ENCODE results near the gene HSD11B1. TPM values are rescaled to one million over a fixed set of nuclear protein-coding genes. Genes with fewer than 3 reads are reported as not detected.

HSD11B1 gene
- not detected for total RNA-seq

DNA sequence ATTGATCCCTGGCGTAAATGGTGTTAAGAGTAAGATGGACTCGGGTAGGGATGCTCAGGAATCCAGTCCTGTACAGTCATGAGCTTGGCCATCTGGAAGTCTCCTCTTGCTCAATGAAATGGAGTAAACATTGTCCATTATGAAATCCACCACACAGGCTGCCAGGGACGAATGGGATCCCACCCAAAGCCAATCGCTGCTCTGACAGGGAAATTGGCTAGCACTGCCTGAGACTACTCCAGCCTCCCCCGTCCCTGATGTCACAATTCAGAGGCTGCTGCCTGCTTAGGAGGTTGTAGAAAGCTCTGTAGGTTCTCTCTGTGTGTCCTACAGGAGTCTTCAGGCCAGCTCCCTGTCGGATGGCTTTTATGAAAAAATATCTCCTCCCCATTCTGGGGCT lies at the start of gene HSD11B1:
Gene HSD11B1, plus strand, starts transcription at position 263 of the 400 bp plus-strand sequence. Its CDS starts 97 bp downstream, at position 360.
- no peak within 1 kb of the TSS for H3K4me3 ChIP-seq (ENCODE audit: low read length in 3 of 3)
- peak within 1 kb of the TSS; percentile 11 for H3K27ac ChIP-seq (ENCODE audit: low read depth, low read length)
- H3K4me1 ChIP-seq (ENCODE audit: control insufficient read depth in 3 of 3, insufficient read depth in 3 of 3, low read length in 3 of 3) = no peaks in the 10 kb centered on the region
- no peaks in the 10 kb centered on the region for H3K27me3 ChIP-seq (ENCODE audit: control insufficient read depth in 3 of 3, insufficient read depth in 3 of 3, low read length in 3 of 3)
- no peaks in the 10 kb centered on the region for H3K36me3 ChIP-seq (ENCODE audit: control insufficient read depth in 3 of 3, insufficient read depth in 3 of 3, low read length in 3 of 3)
- H3K9ac ChIP-seq (ENCODE audit: low read depth in 1 of 3, low read length in 3 of 3) = no peak within 1 kb of the TSS
- H3K9me3 ChIP-seq (ENCODE audit: control insufficient read depth in 3 of 3, low read length in 3 of 3) = no peaks in the 10 kb centered on the region

DNA sequence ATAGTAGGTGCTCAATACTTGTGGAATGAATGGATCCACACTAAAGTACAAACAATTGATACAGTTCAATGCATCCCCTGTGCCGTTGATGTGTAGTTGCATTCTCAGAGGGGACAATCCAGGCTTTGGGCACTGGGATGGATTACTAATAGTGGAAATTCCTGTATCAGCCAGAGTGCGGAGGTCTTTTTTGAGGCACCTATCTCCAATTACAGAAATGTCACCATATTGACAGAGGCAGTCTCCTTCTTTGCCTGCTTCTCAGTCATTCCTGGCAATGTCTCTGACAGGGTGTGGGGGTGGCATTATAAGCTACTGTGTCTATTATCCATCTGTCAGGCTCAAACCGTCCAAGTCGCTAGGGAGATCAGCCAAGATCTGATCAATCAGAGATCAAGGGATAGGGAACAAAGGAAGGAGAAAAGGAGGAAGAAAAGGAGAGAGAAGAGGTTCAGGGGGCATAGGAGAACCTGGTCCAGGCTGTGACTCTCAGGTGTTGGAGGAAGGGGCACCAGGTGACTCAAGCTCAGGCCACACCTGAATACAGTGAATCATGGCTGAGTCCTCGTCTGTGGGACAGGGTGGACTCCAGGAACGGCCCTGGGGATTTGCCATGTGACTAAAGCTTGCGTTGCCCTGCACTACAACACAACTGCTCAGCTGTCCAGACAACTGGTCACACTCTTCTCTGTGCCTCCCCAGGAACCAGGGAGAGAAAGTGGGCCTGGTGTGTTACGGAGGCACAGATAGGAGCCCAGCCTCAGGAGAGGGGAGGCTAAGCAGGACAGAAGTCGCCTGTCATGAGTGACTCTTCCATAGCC lies 49.0 kb upstream of the HSD11B1 start:
- H3K4me1 ChIP-seq (ENCODE audit: control insufficient read depth in 3 of 3, insufficient read depth in 3 of 3, low read length in 3 of 3) = peaks cover 24 to 34% (median 27%) of the 10 kb centered on the region in 3 donors
- no peak overlapping the region for H3K4me3 ChIP-seq (ENCODE audit: low read length in 3 of 3)
- no peaks in the 10 kb centered on the region for H3K9me3 ChIP-seq (ENCODE audit: control insufficient read depth in 3 of 3, low read length in 3 of 3)
- H3K27ac ChIP-seq (ENCODE audit: low read depth, low read length) = no peak overlapping the region
- no peaks in the 10 kb centered on the region for H3K27me3 ChIP-seq (ENCODE audit: control insufficient read depth in 3 of 3, insufficient read depth in 3 of 3, low read length in 3 of 3)
- H3K36me3 ChIP-seq (ENCODE audit: control insufficient read depth in 3 of 3, insufficient read depth in 3 of 3, low read length in 3 of 3) = no peaks in the 10 kb centered on the region
- no peak overlapping the region for H3K9ac ChIP-seq (ENCODE audit: low read depth in 1 of 3, low read length in 3 of 3)

DNA sequence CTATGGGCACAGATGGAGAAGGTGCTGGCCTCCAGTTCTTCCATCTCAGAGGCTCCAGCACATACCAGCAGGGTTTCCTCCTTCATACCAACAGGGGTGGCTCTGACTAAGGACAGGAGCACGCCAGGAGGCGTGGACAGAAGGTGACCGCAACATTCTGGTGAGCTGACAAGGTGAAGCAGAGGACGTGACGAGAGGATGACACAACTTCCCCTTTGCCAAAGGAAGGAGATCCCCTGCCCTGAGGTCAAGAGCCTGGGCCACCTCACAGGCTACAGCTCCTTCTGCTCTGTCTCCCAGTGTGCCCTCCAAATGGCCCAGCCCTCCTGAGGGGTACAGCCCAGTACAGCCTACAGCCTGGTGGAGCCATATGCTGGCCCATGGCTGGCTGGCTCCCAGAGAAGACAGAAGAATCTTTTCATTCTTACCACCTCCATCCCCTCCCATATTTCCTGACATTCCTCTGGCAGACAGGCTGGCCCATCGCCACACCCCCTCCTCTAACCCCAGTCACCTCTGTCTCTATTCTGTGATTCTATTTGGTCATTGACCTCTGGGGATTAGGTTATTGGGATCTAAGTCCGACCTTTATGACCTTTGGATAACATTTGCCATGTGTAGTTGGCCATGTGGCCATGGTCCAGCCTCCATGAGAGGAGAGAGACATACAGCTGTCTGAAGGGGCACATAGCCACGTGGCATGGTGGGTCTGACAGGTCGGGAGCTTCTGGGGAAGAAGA lies 47.3 kb upstream of the HSD11B1 start:
- no peaks in the 10 kb centered on the region for H3K27me3 ChIP-seq (ENCODE audit: control insufficient read depth in 3 of 3, insufficient read depth in 3 of 3, low read length in 3 of 3)
- H3K4me1 ChIP-seq (ENCODE audit: control insufficient read depth in 3 of 3, insufficient read depth in 3 of 3, low read length in 3 of 3) = peaks cover 20 to 26% (median 20%) of the 10 kb centered on the region in 3 donors
- H3K4me3 ChIP-seq (ENCODE audit: low read length in 3 of 3) = no peak overlapping the region
- H3K36me3 ChIP-seq (ENCODE audit: control insufficient read depth in 3 of 3, insufficient read depth in 3 of 3, low read length in 3 of 3) = peaks cover 0 to under 1% (median 0%) of the 10 kb centered on the region in 3 donors
- no peaks in the 10 kb centered on the region for H3K9me3 ChIP-seq (ENCODE audit: control insufficient read depth in 3 of 3, low read length in 3 of 3)
- H3K27ac ChIP-seq (ENCODE audit: low read depth, low read length) = no peak overlapping the region
- H3K9ac ChIP-seq (ENCODE audit: low read depth in 1 of 3, low read length in 3 of 3) = no peak overlapping the region

DNA sequence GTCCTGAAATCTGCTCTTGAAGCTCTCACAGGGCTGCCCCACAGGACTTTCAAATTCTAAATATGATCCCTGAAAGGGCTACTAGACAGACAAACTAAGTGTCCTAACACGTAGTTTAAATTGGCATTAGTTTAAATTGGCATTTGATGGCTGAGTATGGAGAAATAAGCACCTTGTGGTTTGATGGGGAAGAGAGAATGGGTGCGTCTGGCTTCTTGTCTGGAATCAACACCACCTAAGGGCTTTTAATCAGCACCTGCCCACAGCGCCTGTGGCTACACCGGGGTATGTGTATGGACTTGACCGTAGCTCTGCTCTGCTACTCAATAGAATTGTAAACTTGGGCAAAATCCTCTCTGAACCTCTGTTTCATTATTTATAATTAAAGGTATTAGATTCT lies 46.7 kb upstream of the HSD11B1 start:
- Histone ChIP-seq H3K27ac (ENCODE audit: low read depth, low read length) (no peak overlapping the region), H3K36me3 (ENCODE audit: control insufficient read depth in 3 of 3, insufficient read depth in 3 of 3, low read length in 3 of 3) (peaks cover 0 to 5% (median 0%) of the 10 kb centered on the region in 3 donors), H3K9ac (ENCODE audit: low read depth in 1 of 3, low read length in 3 of 3) (no peak overlapping the region), H3K27me3 (ENCODE audit: control insufficient read depth in 3 of 3, insufficient read depth in 3 of 3, low read length in 3 of 3) (no peaks in the 10 kb centered on the region), H3K4me3 (ENCODE audit: low read length in 3 of 3) (no peak overlapping the region), H3K4me1 (ENCODE audit: control insufficient read depth in 3 of 3, insufficient read depth in 3 of 3, low read length in 3 of 3) (peaks cover 14 to 22% (median 16%) of the 10 kb centered on the region in 3 donors), H3K9me3 (ENCODE audit: control insufficient read depth in 3 of 3, low read length in 3 of 3) (no peaks in the 10 kb centered on the region)

DNA sequence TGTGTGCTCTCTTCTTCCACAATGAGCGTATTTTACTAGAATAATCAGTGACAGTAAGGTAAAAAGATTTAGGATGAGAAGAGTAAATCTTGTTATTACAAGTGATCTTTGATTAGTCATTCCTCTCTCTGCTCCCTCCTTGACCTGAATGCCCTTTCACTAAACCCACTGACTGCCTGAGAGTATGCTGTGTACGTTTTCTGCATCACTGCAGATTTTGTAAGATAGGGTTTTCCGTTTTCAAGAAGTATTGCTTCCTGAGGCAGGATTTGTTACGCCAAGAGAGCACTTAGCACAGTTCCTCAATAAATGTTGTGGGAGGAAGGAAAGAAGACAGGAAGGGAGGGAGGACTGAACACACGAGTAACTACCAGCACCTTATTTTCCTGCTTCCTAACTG lies 44.7 kb upstream of the HSD11B1 start:
- Histone ChIP-seq H3K9me3 (ENCODE audit: control insufficient read depth in 3 of 3, low read length in 3 of 3) (no peaks in the 10 kb centered on the region), H3K4me1 (ENCODE audit: control insufficient read depth in 3 of 3, insufficient read depth in 3 of 3, low read length in 3 of 3) (peaks cover 0 to 3% (median 2%) of the 10 kb centered on the region in 3 donors), H3K36me3 (ENCODE audit: control insufficient read depth in 3 of 3, insufficient read depth in 3 of 3, low read length in 3 of 3) (peaks cover 0 to 5% (median 0%) of the 10 kb centered on the region in 3 donors), H3K9ac (ENCODE audit: low read depth in 1 of 3, low read length in 3 of 3) (no peak overlapping the region), H3K27ac (ENCODE audit: low read depth, low read length) (no peak overlapping the region), H3K4me3 (ENCODE audit: low read length in 3 of 3) (no peak overlapping the region), H3K27me3 (ENCODE audit: control insufficient read depth in 3 of 3, insufficient read depth in 3 of 3, low read length in 3 of 3) (no peaks in the 10 kb centered on the region)

DNA sequence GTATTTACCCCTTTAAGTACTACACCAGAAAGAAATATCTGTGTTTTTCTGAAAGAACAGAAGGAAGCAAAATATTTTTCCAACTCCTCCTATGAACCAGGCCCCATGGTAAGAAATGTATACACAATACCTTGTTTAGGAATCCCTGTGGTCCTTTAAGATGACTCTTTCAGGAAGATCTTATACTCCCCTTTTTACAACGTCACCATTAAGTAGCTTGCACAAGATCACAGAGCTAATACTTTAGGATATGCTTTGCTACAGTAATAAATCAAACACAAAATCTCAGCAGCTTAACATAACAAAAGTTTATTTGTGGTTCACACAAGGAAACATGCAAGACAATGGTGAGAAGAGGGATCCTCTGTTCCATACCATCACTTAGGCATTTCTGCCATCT lies 43.6 kb upstream of the HSD11B1 start:
- Histone ChIP-seq H3K9me3 (ENCODE audit: control insufficient read depth in 3 of 3, low read length in 3 of 3) (no peaks in the 10 kb centered on the region), H3K4me3 (ENCODE audit: low read length in 3 of 3) (no peak overlapping the region), H3K9ac (ENCODE audit: low read depth in 1 of 3, low read length in 3 of 3) (no peak overlapping the region), H3K36me3 (ENCODE audit: control insufficient read depth in 3 of 3, insufficient read depth in 3 of 3, low read length in 3 of 3) (peaks cover 0 to 5% (median 0%) of the 10 kb centered on the region in 3 donors), H3K27ac (ENCODE audit: low read depth, low read length) (no peak overlapping the region), H3K27me3 (ENCODE audit: control insufficient read depth in 3 of 3, insufficient read depth in 3 of 3, low read length in 3 of 3) (no peaks in the 10 kb centered on the region), H3K4me1 (ENCODE audit: control insufficient read depth in 3 of 3, insufficient read depth in 3 of 3, low read length in 3 of 3) (peaks cover 0 to 3% (median 2%) of the 10 kb centered on the region in 3 donors)

DNA sequence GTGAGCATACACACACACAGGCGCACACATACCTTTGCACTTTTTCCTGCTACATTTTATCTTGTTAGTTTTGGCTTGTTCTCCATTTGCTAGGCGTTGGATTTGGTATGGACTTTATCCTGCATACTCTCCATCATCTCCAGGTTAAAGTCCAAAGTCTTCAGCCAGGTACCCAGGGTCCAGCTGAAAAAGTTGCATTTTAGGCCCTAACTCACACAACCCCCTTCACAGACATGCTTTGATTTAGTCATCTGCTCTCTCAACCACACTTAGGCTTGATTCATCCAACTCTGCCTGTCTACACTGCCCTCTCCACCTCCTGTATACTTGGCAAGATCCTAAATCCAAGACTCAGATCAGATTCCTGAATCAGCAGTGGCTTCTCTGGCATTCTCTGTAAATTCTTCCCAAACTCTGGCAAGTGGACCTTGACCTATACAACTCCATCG lies 41.7 kb upstream of the HSD11B1 start:
- Histone ChIP-seq H3K36me3 (ENCODE audit: control insufficient read depth in 3 of 3, insufficient read depth in 3 of 3, low read length in 3 of 3) (peaks cover 0 to 5% (median 0%) of the 10 kb centered on the region in 3 donors), H3K4me1 (ENCODE audit: control insufficient read depth in 3 of 3, insufficient read depth in 3 of 3, low read length in 3 of 3) (peaks cover 0 to 3% (median 2%) of the 10 kb centered on the region in 3 donors)

DNA sequence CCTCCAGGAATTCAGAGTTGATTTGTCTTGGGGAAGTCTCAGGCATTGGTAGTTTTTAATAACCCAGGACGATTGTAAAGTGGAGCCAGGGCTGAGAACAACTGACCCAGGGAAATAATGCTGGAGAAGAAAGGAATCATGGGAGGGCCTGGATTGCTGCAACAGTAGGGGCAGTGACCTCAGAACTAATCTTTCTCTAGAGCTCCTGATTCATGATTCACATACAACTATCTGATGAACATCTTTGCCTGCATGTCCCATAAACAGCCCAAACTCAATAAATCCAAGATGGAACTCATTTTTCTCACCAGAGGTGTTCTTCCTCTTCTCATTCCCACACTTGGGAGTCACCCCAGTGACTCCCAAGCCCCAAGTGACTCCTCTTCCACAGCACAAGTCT lies 37.5 kb upstream of the HSD11B1 start:
- Histone ChIP-seq H3K9ac (ENCODE audit: low read depth in 1 of 3, low read length in 3 of 3) (no peak overlapping the region), H3K4me1 (ENCODE audit: control insufficient read depth in 3 of 3, insufficient read depth in 3 of 3, low read length in 3 of 3) (peaks cover 16 to 29% (median 26%) of the 10 kb centered on the region in 3 donors), H3K36me3 (ENCODE audit: control insufficient read depth in 3 of 3, insufficient read depth in 3 of 3, low read length in 3 of 3) (peaks cover 0 to 5% (median 0%) of the 10 kb centered on the region in 3 donors), H3K4me3 (ENCODE audit: low read length in 3 of 3) (no peak overlapping the region), H3K27me3 (ENCODE audit: control insufficient read depth in 3 of 3, insufficient read depth in 3 of 3, low read length in 3 of 3) (no peaks in the 10 kb centered on the region), H3K27ac (ENCODE audit: low read depth, low read length) (no peak overlapping the region), H3K9me3 (ENCODE audit: control insufficient read depth in 3 of 3, low read length in 3 of 3) (no peaks in the 10 kb centered on the region)

More for the DNA sequence above, 41.7 kb upstream of the HSD11B1 start:
- Histone ChIP-seq H3K27ac (ENCODE audit: low read depth, low read length) (no peak overlapping the region), H3K4me3 (ENCODE audit: low read length in 3 of 3) (no peak overlapping the region), H3K9ac (ENCODE audit: low read depth in 1 of 3, low read length in 3 of 3) (no peak overlapping the region), H3K9me3 (ENCODE audit: control insufficient read depth in 3 of 3, low read length in 3 of 3) (no peaks in the 10 kb centered on the region), H3K27me3 (ENCODE audit: control insufficient read depth in 3 of 3, insufficient read depth in 3 of 3, low read length in 3 of 3) (no peaks in the 10 kb centered on the region)

DNA sequence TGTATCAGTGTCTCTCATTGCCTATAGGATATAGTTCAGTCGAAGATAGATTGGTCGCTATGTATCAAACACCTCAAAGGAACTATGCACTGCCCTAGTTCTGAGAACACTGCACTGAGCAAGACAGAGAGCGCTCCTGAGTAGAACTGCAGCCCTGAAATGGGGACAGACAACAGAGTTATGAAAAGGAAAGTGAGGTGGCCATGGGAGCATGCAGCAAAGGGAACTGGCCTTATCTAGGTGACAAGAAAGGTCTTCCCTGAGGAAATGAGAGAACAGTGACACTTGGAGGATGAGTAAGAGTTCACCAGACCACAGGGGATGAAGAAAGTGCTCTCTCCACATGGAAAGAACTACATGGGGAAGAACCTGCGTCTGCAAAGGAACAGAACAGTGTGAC lies 36.9 kb upstream of the HSD11B1 start:
- H3K27me3 ChIP-seq (ENCODE audit: control insufficient read depth in 3 of 3, insufficient read depth in 3 of 3, low read length in 3 of 3) = no peaks in the 10 kb centered on the region
- H3K4me3 ChIP-seq (ENCODE audit: low read length in 3 of 3) = no peak overlapping the region
- H3K9ac ChIP-seq (ENCODE audit: low read depth in 1 of 3, low read length in 3 of 3) = no peak overlapping the region
- peaks cover 0 to 1% (median 0%) of the 10 kb centered on the region in 3 donors for H3K36me3 ChIP-seq (ENCODE audit: control insufficient read depth in 3 of 3, insufficient read depth in 3 of 3, low read length in 3 of 3)
- H3K27ac ChIP-seq (ENCODE audit: low read depth, low read length) = no peak overlapping the region
- H3K9me3 ChIP-seq (ENCODE audit: control insufficient read depth in 3 of 3, low read length in 3 of 3) = no peaks in the 10 kb centered on the region
- peaks cover 20 to 32% (median 26%) of the 10 kb centered on the region in 3 donors for H3K4me1 ChIP-seq (ENCODE audit: control insufficient read depth in 3 of 3, insufficient read depth in 3 of 3, low read length in 3 of 3)
